ENCODE results near the gene SDHA. TPM values are rescaled to one million over a fixed set of nuclear protein-coding genes. Genes with fewer than 3 reads are reported as not detected.

SDHA gene
- total and polyA plus RNA-seq, 9 of the 15 experiments (the other 6 are each of a cell fraction or from before 2014, with no cell fraction given): 82.9 to 191 (median 130) TPM

DNA sequence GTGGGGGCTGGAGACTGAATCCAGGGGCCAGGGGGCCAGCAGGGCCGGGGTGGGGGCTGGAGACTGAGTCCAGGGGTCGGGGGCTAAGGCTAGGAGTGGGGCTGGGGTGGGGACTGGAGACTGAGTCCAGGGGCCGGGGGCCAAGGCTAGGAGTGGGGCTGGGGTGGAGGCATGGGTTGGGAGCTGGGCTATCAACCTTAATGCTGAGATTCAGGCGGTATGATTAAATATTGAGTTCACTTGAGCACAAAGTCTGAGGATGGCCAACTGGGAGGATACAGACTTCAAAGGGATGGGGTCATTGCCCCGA is 43.9 kb upstream of the SDHA start:
- DNase-seq (ENCODE audit: extremely low read depth in 1 of 4, low spot score in 3 of 4): no peak
- in situ Hi-C loops (cut with MboI): no loop called here
- POLR2A ChIA-PET: interaction anchor here (1.6 kb wide), 1 partner anchor 12 kb away, joined by 3 read pairs; no protein-coding TSS in a partner anchor
- no peaks in the 10 kb centered on the region for H3K36me3 ChIP-seq (ENCODE audit: control insufficient read depth, insufficient read depth, low read length)
- peaks cover 0 to 17% of the 10 kb centered on the region in 2 experiments; a peak in 3 of 5 replicates for H3K4me1 ChIP-seq (replicated peaks in 1 of 2; ENCODE audit: control insufficient read depth in 2 of 2, insufficient read depth in 2 of 2, low read length in 2 of 2)
- no peak overlapping the region for H3K4me3 ChIP-seq
- no peak for ATAC-seq
- H3K9me1 ChIP-seq (ENCODE audit: control insufficient read depth, insufficient read depth, low read length): peaks cover 4% of the 10 kb centered on the region
- H3K9ac ChIP-seq (ENCODE audit: insufficient read depth in 1 of 2, low read depth in 2 of 2, low read length in 2 of 2): no peak overlapping the region
- BruUV-seq (replicated peaks): no TSS peak
- no peak for FAIRE-seq
- H3K79me2 ChIP-seq (ENCODE audit: control insufficient read depth, insufficient read depth, low read length): no peaks in the 10 kb centered on the region
- no peak for TF ChIP-seq ZNF212 (CRISPR knock-in tag; IDR thresholded peaks at IDR 0.05)
- no peak for TF ChIP-seq CBX8 (IDR thresholded peaks at IDR 0.05; ENCODE audit: borderline replicate concordance, extremely low read depth, low read depth, low read length, poor library complexity, severe bottlenecking)
- no peak for TF ChIP-seq PYGO2 (tag; IDR thresholded peaks at IDR 0.05)
- TF ChIP-seq PURB (CRISPR knock-in tag; IDR thresholded peaks at IDR 0.05; ENCODE audit: low read depth): no peak
- TF ChIP-seq FOXA1 (IDR thresholded peaks at IDR 0.05; ENCODE audit: borderline replicate concordance): no peak
- no peak for TF ChIP-seq SRSF3 (IDR thresholded peaks at IDR 0.05; ENCODE audit: insufficient read depth, low read length)
- no peak for TF ChIP-seq GATAD2B (IDR thresholded peaks at IDR 0.05; ENCODE audit: borderline replicate concordance)
- TF ChIP-seq, protein P1, sequence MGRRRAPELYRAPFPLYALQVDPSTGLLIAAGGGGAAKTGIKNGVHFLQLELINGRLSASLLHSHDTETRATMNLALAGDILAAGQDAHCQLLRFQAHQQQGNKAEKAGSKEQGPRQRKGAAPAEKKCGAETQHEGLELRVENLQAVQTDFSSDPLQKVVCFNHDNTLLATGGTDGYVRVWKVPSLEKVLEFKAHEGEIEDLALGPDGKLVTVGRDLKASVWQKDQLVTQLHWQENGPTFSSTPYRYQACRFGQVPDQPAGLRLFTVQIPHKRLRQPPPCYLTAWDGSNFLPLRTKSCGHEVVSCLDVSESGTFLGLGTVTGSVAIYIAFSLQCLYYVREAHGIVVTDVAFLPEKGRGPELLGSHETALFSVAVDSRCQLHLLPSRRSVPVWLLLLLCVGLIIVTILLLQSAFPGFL (CRISPR knock-in tag; IDR thresholded peaks at IDR 0.05): no peak
- TF ChIP-seq, protein P2, sequence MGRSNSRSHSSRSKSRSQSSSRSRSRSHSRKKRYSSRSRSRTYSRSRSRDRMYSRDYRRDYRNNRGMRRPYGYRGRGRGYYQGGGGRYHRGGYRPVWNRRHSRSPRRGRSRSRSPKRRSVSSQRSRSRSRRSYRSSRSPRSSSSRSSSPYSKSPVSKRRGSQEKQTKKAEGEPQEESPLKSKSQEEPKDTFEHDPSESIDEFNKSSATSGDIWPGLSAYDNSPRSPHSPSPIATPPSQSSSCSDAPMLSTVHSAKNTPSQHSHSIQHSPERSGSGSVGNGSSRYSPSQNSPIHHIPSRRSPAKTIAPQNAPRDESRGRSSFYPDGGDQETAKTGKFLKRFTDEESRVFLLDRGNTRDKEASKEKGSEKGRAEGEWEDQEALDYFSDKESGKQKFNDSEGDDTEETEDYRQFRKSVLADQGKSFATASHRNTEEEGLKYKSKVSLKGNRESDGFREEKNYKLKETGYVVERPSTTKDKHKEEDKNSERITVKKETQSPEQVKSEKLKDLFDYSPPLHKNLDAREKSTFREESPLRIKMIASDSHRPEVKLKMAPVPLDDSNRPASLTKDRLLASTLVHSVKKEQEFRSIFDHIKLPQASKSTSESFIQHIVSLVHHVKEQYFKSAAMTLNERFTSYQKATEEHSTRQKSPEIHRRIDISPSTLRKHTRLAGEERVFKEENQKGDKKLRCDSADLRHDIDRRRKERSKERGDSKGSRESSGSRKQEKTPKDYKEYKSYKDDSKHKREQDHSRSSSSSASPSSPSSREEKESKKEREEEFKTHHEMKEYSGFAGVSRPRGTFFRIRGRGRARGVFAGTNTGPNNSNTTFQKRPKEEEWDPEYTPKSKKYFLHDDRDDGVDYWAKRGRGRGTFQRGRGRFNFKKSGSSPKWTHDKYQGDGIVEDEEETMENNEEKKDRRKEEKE (IDR thresholded peaks at IDR 0.05; ENCODE audit: borderline replicate concordance in 1 of 2, control insufficient read depth in 1 of 2, low read depth in 2 of 2, low read length in 1 of 2): no peak
- TF ChIP-seq PTRF (tag; IDR thresholded peaks at IDR 0.05): no peak
- TF ChIP-seq FOXP1 (CRISPR knock-in tag; IDR thresholded peaks at IDR 0.05): no peak
- TF ChIP-seq, protein P3, sequence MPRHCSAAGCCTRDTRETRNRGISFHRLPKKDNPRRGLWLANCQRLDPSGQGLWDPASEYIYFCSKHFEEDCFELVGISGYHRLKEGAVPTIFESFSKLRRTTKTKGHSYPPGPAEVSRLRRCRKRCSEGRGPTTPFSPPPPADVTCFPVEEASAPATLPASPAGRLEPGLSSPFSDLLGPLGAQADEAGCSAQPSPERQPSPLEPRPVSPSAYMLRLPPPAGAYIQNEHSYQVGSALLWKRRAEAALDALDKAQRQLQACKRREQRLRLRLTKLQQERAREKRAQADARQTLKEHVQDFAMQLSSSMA (CRISPR knock-in tag; IDR thresholded peaks at IDR 0.05): no peak
- H3K9me3 ChIP-seq (replicated peaks; ENCODE audit: control insufficient read depth, insufficient read depth, low read depth, low read length): no peaks in the 10 kb centered on the region
- H2AFZ ChIP-seq (ENCODE audit: low read depth, low read length): no peak overlapping the region
- no peak overlapping the region for H3K27ac ChIP-seq (ENCODE audit: extremely low read depth, low read depth, low read length)
- H4K20me1 ChIP-seq (replicated peaks; ENCODE audit: control insufficient read depth, insufficient read depth, low read length): peaks cover 12% of the 10 kb centered on the region
- CTCF ChIA-PET (ENCODE audit: low intra/inter-chr PET ratio): no interaction called here
- H3K27me3 ChIP-seq (ENCODE audit: control insufficient read depth in 2 of 2, insufficient read depth in 2 of 2, low read length in 2 of 2): peaks cover 77 to 82% of the 10 kb centered on the region in 2 experiments
- H3K4me2 ChIP-seq (ENCODE audit: insufficient read depth, low read length): no peak overlapping the region
- 0% methylated on average over 2 of the region's 5 CpGs for WGBS (ENCODE audit: insufficient coverage, low coverage, missing lambda C conversion rate)
- intact Hi-C loops (cut with micrococcal nuclease): no loop called here

Measured in K562 (cell line).